Ectodermal cell (in vitro differentiated cells): ENCODE measurements around the gene KCNS1.

Experiments used
- H3K27ac ChIP-seq: 2 replicates; pipeline ENCODE4 v1.7.0; 2013; ENCODE audit warnings: mild to moderate bottlenecking, low read depth, low read length; ENCODE audit not compliant: insufficient read depth, poor library complexity, severe bottlenecking
- H3K27me3 ChIP-seq: 2 replicates; pipeline ENCODE4 v1.7.0; 2013; ENCODE audit warnings: mild to moderate bottlenecking, low read length; ENCODE audit not compliant: insufficient read depth, control insufficient read depth, poor library complexity, severe bottlenecking
- H3K36me3 ChIP-seq: one replicate; pipeline ENCODE4 v1.7.0; 2013; ENCODE audit warnings: low read length; ENCODE audit not compliant: control insufficient read depth, insufficient read depth
- H3K4me1 ChIP-seq: one replicate; pipeline ENCODE4 v1.7.0; 2013; ENCODE audit warnings: low read length; ENCODE audit not compliant: control insufficient read depth, insufficient read depth
- H3K4me3 ChIP-seq: 2 replicates; pipeline ENCODE4 v1.7.0; 2013; ENCODE audit warnings: low read depth, low read length, control low read depth; ENCODE audit not compliant: insufficient read depth
- H3K9me3 ChIP-seq: 2 replicates; pipeline ENCODE4 v1.7.0; 2013; ENCODE audit warnings: mild to moderate bottlenecking, low read length, moderate library complexity; ENCODE audit not compliant: control insufficient read depth
- WGBS, 2 experiments: methylation state at CpG; one replicate each; pipeline ENCODE4 v1.1.7; 2013; ENCODE audit warnings: missing lambda C conversion rate in 2 of 2; 5-methylcytosine and 5-hydroxymethylcytosine counted together

Gene KCNS1

GRCh38 chr20:45110301-45110700 lies 9.4 kb upstream of the KCNS1 start:
- H3K4me3 ChIP-seq, result no peak overlapping the region
- H3K27me3 ChIP-seq, result no peaks in the 10 kb centered on the region
- no peak overlapping the region for H3K27ac ChIP-seq
- 92 to 93% methylated on average over 11 of the region's 11 CpGs for WGBS, 2 experiments
- no peaks in the 10 kb centered on the region for H3K36me3 ChIP-seq
- H3K4me1 ChIP-seq, result no peaks in the 10 kb centered on the region
- no peaks in the 10 kb centered on the region for H3K9me3 ChIP-seq

DNA sequence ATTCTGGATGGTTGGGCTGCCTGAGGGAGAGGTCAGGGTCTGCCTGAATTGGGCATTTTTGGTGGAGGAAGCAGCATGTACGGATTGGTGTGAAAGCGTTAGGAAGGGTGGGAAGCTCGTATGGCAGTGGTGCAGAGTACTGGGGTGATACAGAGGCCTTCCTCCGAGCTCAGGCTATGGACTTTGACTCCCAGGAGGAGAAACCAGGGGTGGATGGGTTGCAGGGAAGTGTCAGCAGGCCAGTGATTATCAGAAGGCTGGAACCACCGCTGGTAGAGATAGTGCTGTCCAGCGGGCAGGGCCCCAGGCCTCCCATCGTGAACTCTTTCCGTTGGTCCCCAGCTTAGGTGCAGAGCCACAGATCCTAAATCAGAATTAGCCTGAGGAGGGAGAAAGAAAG lies 8.7 kb upstream of the KCNS1 start:
- WGBS, 2 experiments, result 88 to 91% methylated on average over 8 of the region's 8 CpGs
- H3K4me3 ChIP-seq, result no peak overlapping the region
- H3K4me1 ChIP-seq, result no peaks in the 10 kb centered on the region
- H3K27me3 ChIP-seq, result no peaks in the 10 kb centered on the region
- no peaks in the 10 kb centered on the region for H3K36me3 ChIP-seq
- no peaks in the 10 kb centered on the region for H3K9me3 ChIP-seq
- H3K27ac ChIP-seq, result no peak overlapping the region

GRCh38 chr20:45105317-45105716 lies 4.4 kb upstream of the KCNS1 start:
- Histone ChIP-seq H3K9me3 (no peaks in the 10 kb centered on the region), H3K36me3 (no peaks in the 10 kb centered on the region), H3K4me1 (no peaks in the 10 kb centered on the region), H3K4me3 (no peak overlapping the region), H3K27me3 (peaks cover 15% of the 10 kb centered on the region), H3K27ac (no peak overlapping the region)
- 76 to 92% methylated on average over 1 to 2 of the region's 2 CpGs for WGBS, 2 experiments

- WGBS, 2 experiments, result 87 to 91% methylated on average over 5 of the region's 5 CpGs
- H3K27me3 ChIP-seq, result peaks cover 21% of the 10 kb centered on the region
- H3K9me3 ChIP-seq, result no peaks in the 10 kb centered on the region
- no peak overlapping the region for H3K4me3 ChIP-seq
- H3K4me1 ChIP-seq, result no peaks in the 10 kb centered on the region
- H3K27ac ChIP-seq, result no peak overlapping the region
- no peaks in the 10 kb centered on the region for H3K36me3 ChIP-seq
These were observed 3.9 kb upstream of the KCNS1 start for GRCh38 chr20:45104786-45105185.

- H3K36me3 ChIP-seq, result no peaks in the 10 kb centered on the region
- no peaks in the 10 kb centered on the region for H3K4me1 ChIP-seq
- no peak overlapping the region for H3K27ac ChIP-seq
- WGBS, 2 experiments, result 87 to 96% methylated on average over 1 to 2 of the region's 2 CpGs
- H3K4me3 ChIP-seq, result no peak overlapping the region
- H3K9me3 ChIP-seq, result no peaks in the 10 kb centered on the region
- H3K27me3 ChIP-seq, result peaks cover 38% of the 10 kb centered on the region
These were observed 2.1 kb upstream of the KCNS1 start for GRCh38 chr20:45103072-45103471.

DNA sequence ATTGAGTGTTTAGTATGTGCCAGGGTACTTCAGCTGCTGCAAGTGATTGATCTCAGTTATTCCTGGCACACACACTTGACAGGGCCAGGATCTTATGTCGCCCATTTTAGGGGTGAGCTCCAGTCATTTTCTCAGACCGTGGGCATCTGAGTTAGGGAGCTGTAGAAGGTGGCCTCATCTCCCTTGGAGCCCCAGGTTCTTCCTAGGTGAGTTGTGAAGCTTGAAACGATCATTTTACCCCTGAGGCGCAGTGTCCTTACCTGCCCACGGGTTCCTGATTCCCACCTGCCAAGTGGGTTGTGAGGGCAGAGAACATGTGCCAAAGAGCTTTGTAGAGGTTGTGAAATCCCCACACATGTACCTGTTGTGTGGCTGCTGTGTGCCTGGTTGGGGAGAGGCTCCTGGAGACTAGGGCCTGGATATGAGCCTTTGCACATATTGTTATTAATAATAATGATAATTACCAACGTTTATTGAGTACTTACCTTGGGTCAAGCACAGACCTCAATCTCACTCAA lies 465 bp upstream of the KCNS1 start:
- Histone ChIP-seq H3K4me3 (no peak overlapping the region), H3K4me1 (no peaks in the 10 kb centered on the region), H3K36me3 (no peaks in the 10 kb centered on the region), H3K27ac (no peak overlapping the region), H3K27me3 (peaks cover 42% of the 10 kb centered on the region), H3K9me3 (no peaks in the 10 kb centered on the region)
- 85 to 88% methylated on average over 5 of the region's 6 CpGs for WGBS, 2 experiments

DNA sequence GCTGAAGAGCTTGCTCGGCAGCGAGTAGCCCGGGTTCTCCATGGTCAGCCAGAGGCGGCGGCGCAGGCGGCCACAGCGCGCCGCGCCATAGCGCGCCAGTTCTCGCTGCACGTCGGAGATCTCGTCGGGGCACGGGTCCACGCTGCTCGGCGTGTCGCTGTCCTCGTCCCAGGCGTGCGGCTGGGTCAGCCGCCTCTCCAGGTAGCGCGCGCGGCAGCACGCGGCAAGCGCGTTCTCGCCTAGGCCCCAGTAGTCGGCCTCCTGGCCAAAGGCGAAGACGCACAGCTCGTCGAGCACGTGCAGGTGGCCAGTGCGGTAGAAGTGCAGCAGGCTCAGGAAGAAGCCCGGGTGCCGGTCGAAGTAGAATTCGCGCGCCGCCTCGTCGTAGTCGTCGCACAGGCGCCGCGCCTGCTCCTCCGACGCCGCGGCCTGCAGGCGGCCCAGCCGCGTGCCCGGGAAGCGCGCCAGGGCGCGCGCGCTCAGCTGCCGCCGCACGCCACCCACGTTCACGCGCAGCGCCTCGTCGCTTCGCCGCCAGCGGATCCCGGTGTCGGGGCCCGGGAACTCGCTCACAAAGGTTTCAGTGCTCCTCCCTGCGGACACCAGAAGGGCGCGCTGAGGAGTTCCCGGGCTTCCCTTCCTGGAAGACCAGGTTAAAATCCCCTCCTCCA lies 2.7 kb downstream of the KCNS1 start:
- Histone ChIP-seq H3K4me3 (no peak overlapping the region), H3K36me3 (no peaks in the 10 kb centered on the region), H3K9me3 (no peaks in the 10 kb centered on the region), H3K4me1 (no peaks in the 10 kb centered on the region), H3K27ac (no peak overlapping the region), H3K27me3 (peaks cover 42% of the 10 kb centered on the region)
- WGBS, 2 experiments, result 76 to 78% methylated on average over 91 of the region's 91 CpGs

DNA sequence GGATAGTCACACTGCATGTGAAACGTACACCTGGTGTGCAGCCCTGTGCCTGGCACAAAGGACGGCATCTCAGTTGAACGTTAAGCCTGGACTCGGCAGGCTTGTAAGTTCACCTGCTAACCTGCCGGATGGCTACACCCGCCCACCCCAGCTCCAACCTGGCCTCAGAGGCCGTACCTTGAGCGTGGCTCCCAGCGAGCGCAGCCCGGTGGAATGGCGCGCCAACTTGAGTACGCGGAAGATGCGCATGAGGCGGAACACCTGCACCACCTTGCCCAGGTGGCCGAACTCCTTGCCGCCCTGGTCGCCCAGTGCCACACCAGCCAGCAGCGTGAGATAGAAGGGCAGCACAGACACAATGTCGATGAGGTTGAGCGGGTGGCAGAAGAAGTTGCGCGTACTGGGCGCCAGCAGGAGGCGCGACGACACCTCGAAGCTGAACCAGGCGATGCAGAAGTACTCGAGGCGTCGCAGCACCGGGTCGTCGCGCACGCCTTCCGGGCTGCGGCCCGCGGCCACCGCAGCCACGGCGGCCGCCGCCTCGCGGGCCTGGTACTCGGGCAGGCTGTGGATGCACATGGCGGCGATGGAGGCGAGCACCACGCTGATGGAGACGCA lies 3.3 kb downstream of the KCNS1 start:
- no peak overlapping the region for H3K4me3 ChIP-seq
- H3K36me3 ChIP-seq, result no peaks in the 10 kb centered on the region
- H3K4me1 ChIP-seq, result no peaks in the 10 kb centered on the region
- no peaks in the 10 kb centered on the region for H3K9me3 ChIP-seq
- H3K27me3 ChIP-seq, result peaks cover 42% of the 10 kb centered on the region
- H3K27ac ChIP-seq, result no peak overlapping the region
- WGBS, 2 experiments, result 95 to 96% methylated on average over 56 of the region's 56 CpGs

- WGBS, 2 experiments, result 91 to 93% methylated on average over 9 of the region's 9 CpGs
- peaks cover 41% of the 10 kb centered on the region for H3K27me3 ChIP-seq
These were observed 4.1 kb downstream of the KCNS1 start for GRCh38 chr20:45096781-45097180.

DNA sequence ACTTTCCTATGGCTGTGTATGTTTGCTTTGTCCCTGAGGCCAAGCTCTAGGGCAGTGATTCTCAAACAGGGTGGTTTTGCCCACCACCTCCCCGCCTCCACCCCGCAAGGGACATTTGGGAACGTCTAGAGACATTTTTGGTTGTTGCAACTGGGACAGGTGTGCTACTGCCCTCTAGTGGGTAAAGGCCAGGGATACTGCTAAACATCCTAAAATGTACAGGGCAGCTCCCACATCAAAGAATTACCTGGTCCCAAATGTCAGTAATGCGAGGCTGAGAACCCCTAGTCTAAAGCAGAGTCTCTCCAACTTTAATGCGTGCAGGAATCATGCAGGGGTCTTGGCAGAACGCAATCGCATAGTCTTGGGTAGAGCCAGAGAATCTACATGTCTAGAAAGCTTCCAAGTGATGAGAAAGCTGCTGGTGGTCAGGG lies 5.1 kb downstream of the KCNS1 start:
- 25 to 26% methylated on average over 7 of the region's 7 CpGs for WGBS, 2 experiments
- Histone ChIP-seq H3K36me3 (no peaks in the 10 kb centered on the region), H3K4me3 (no peak overlapping the region)

More at GRCh38 chr20:45096781-45097180, 4.1 kb downstream of the KCNS1 start:
- Histone ChIP-seq H3K4me3 (no peak overlapping the region), H3K27ac (no peak overlapping the region), H3K4me1 (no peaks in the 10 kb centered on the region), H3K9me3 (no peaks in the 10 kb centered on the region), H3K36me3 (no peaks in the 10 kb centered on the region)

More for the DNA sequence above, 5.1 kb downstream of the KCNS1 start:
- H3K27ac ChIP-seq, result no peak overlapping the region
- no peaks in the 10 kb centered on the region for H3K4me1 ChIP-seq
- H3K27me3 ChIP-seq, result peaks cover 32% of the 10 kb centered on the region
- H3K9me3 ChIP-seq, result no peaks in the 10 kb centered on the region
